Lung (tissue), 12 donors: Measurements from ENCODE around the gene ADGRV1. TPM values are rescaled to one million over a fixed set of nuclear protein-coding genes. Genes with fewer than 3 reads are reported as not detected.

Source experiments
- ATAC-seq: fragments of 200-7000 bp; cut with Tn5 transposase; one replicate; pipeline ENCODE4 v1.9.1; 2020; ENCODE audit warnings: moderate number of reproducible peaks; ENCODE audit not compliant: insufficient read depth, low FRiP score
- DNase-seq, 3 donors: peaks; one replicate each; pipeline ENCODE4 v3.0.0-alpha.2; 2013 to 2017
- H3K27ac ChIP-seq, 2 donors: one replicate each; pipeline ENCODE4 v1.5.1; 2013; ENCODE audit warnings: mild to moderate bottlenecking in 2 of 2, moderate library complexity in 2 of 2, control low read depth in 1 of 2, inconsistent platforms in 1 of 2, low read depth in 1 of 2, low read length in 1 of 2
- H3K27me3 ChIP-seq, 3 donors: one replicate each; pipeline ENCODE4 v1.5.1; 2013; ENCODE audit warnings: low read length in 2 of 3; ENCODE audit not compliant: control insufficient read depth in 3 of 3, insufficient read depth in 3 of 3
- H3K36me3 ChIP-seq, 4 donors: one replicate each; pipeline ENCODE4 v1.5.1; 2013; ENCODE audit warnings: low read length in 4 of 4, mild to moderate bottlenecking in 1 of 4, moderate library complexity in 1 of 4; ENCODE audit not compliant: control insufficient read depth in 4 of 4, insufficient read depth in 4 of 4
- H3K4me1 ChIP-seq, 5 donors: one replicate each; pipeline ENCODE4 v1.5.1; 2013; ENCODE audit warnings: low read length in 5 of 5, mild to moderate bottlenecking in 2 of 5, moderate library complexity in 1 of 5; ENCODE audit not compliant: control insufficient read depth in 5 of 5, insufficient read depth in 5 of 5
- H3K4me3 ChIP-seq: one replicate; pipeline ENCODE4 v1.5.1; 2013; ENCODE audit warnings: mild to moderate bottlenecking, control low read depth, moderate library complexity
- H3K9ac ChIP-seq, 2 donors: one replicate each; pipeline ENCODE4 v1.5.1; 2013; ENCODE audit warnings: low read length in 2 of 2, control low read depth in 1 of 2; ENCODE audit not compliant: insufficient read depth in 1 of 2
- H3K9me3 ChIP-seq, 4 donors: one replicate each; pipeline ENCODE4 v1.5.1; 2013; ENCODE audit warnings: low read length in 3 of 4, mild to moderate bottlenecking in 1 of 4, moderate library complexity in 1 of 4; ENCODE audit not compliant: control insufficient read depth in 4 of 4, insufficient read depth in 3 of 4
- WGBS, 2 donors: extraction: QIAGEN DNeasy Blood & Tissue Kit; methylation state at CpG; one replicate each; pipeline ENCODE4 v1.1.7; 2013; 5-methylcytosine and 5-hydroxymethylcytosine counted together
- polyA plus RNA-seq, 2 donors: library from polyadenylated mRNA; stranded (reverse); fragments of 200-250 nt; gene quantifications; one replicate each; pipeline ENCODE4 v1.2.1, GENCODE V29; 2013
- total RNA-seq, 2 donors: library from RNA; depleted of rRNA in 1 of 2; stranded (reverse); fragments of >200 nt in 1 of 2; gene quantifications; one replicate each; pipeline ENCODE4 v1.2.1, GENCODE V29; 2014 to 2021
- TF ChIP-seq, protein P1 (sequence below): IDR thresholded peaks from 2 replicates; pipeline ENCODE4 v1.5.1; 2012; ENCODE audit warnings: mild to moderate bottlenecking; ENCODE audit errors: control extremely low read depth, extremely low read depth
- donor health status: control.
- donor health status: control.
- donor health status: Bipolar disorder and iron deficiency.
- donor health status: healthy.
- donor health status: DM: yes; HTN: yes; CAD: no.

The ADGRV1 gene
- total and polyA plus RNA-seq, 4 donors: 3.6 to 66.2 (median 28.2) TPM

- no peaks in the 10 kb centered on the region for H3K36me3 ChIP-seq
- 61 to 77% methylated on average over 5 of the region's 5 CpGs for WGBS, 2 donors
- H3K4me3 ChIP-seq: no peak overlapping the region
- peak overlapping the region in 1 of 2 donors; percentile 5 for H3K27ac ChIP-seq
- H3K9ac ChIP-seq: peak overlapping the region in 1 of 2 donors; percentile 84
- peak in 2 of 3 donors; percentile 60 to 62 for DNase-seq
- no peaks in the 10 kb centered on the region for H3K27me3 ChIP-seq
- no peak for ATAC-seq
- peaks cover 0 to 32% (median 7%) of the 10 kb centered on the region in 5 donors for H3K4me1 ChIP-seq
- no peaks in the 10 kb centered on the region for H3K9me3 ChIP-seq
- TF ChIP-seq, protein P1, sequence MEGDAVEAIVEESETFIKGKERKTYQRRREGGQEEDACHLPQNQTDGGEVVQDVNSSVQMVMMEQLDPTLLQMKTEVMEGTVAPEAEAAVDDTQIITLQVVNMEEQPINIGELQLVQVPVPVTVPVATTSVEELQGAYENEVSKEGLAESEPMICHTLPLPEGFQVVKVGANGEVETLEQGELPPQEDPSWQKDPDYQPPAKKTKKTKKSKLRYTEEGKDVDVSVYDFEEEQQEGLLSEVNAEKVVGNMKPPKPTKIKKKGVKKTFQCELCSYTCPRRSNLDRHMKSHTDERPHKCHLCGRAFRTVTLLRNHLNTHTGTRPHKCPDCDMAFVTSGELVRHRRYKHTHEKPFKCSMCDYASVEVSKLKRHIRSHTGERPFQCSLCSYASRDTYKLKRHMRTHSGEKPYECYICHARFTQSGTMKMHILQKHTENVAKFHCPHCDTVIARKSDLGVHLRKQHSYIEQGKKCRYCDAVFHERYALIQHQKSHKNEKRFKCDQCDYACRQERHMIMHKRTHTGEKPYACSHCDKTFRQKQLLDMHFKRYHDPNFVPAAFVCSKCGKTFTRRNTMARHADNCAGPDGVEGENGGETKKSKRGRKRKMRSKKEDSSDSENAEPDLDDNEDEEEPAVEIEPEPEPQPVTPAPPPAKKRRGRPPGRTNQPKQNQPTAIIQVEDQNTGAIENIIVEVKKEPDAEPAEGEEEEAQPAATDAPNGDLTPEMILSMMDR: no peak
Measured at GRCh38 chr5:91144491-91145332, 586.1 kb downstream of the ADGRV1 start.

- H3K9ac ChIP-seq: peak overlapping the region in 1 of 2 donors; percentile 84
- WGBS, 2 donors: 33 to 45% methylated on average over 2 of the region's 2 CpGs
- H3K4me3 ChIP-seq: no peak overlapping the region
- peak overlapping the region in 1 of 2 donors; percentile 5 for H3K27ac ChIP-seq
- peaks cover 0 to 32% (median 7%) of the 10 kb centered on the region in 5 donors for H3K4me1 ChIP-seq
- H3K27me3 ChIP-seq: no peaks in the 10 kb centered on the region
- ATAC-seq: no peak
- TF ChIP-seq, protein P1: no peak
- no peaks in the 10 kb centered on the region for H3K9me3 ChIP-seq
- DNase-seq: peak in 1 of 3 donors; percentile 73
- H3K36me3 ChIP-seq: no peaks in the 10 kb centered on the region
Measured at GRCh38 chr5:91145333-91145620, 586.7 kb downstream of the ADGRV1 start.

GRCh38 chr5:91146230-91146629, 587.6 kb downstream of the ADGRV1 start:
- peak; percentile 33 to 94 (median 87) for DNase-seq
- TF ChIP-seq, protein P1: no peak
- H3K9ac ChIP-seq: peak overlapping the region in 1 of 2 donors; percentile 84
- ATAC-seq: peak; percentile 48
- no peaks in the 10 kb centered on the region for H3K9me3 ChIP-seq
- H3K27ac ChIP-seq: no peak overlapping the region
- WGBS, 2 donors: 25 to 48% methylated on average over 4 of the region's 4 CpGs
- no peaks in the 10 kb centered on the region for H3K27me3 ChIP-seq
- no peaks in the 10 kb centered on the region for H3K36me3 ChIP-seq
- H3K4me3 ChIP-seq: no peak overlapping the region
- H3K4me1 ChIP-seq: peaks cover 0 to 29% (median 8%) of the 10 kb centered on the region in 5 donors
